ENCODE results near the gene OR5A2.
A peak's percentile ranks its signal among the peaks of the same experiment; 100 is the strongest.
"Not testable (repeated sequence)": the region's sequence is repeated elsewhere in the genome, so short reads cannot be mapped to it uniquely, and the experiment has no call there.

Gene OR5A2

GRCh38 chr11:59426361-59427067 is at the start of gene OR5A2:
Gene OR5A2 (minus strand): TSS chr11:59426413. CDS start chr11:59422953, 3,460 bp downstream.
- no peak for DNase-seq

GRCh38 chr11:59475176-59475575 is 49.0 kb upstream of the OR5A2 start:
- DNase-seq: no peak

DNA sequence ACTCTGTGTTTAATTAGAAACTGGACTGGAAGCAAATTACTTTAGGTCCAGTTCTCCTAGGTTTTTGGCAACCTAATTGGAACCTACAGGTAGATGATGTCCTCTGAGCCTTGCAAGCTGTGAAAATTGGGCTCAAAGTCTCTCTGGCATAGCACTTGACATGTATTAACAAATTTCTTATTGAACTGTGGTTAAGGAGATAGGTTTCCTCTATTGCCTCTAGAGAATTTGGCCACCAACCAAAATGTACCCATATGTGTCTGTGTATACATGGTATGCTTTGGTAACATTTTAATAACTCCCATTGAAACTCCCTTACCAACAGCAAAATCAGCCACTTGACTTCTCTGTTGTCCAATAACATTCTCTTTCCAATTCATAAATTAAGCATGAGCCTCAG is 46.8 kb upstream of the OR5A2 start, which contains the start of gene OR4D10:
OR4D10 (plus strand) TSS at position 301 of the 400 bp plus-strand sequence. CDS start 4,115 bp downstream, outside the sequence.
- no peak for DNase-seq

GRCh38 chr11:59463190-59463641 is 37.0 kb upstream of the OR5A2 start:
- DNase-seq: no peak

DNA sequence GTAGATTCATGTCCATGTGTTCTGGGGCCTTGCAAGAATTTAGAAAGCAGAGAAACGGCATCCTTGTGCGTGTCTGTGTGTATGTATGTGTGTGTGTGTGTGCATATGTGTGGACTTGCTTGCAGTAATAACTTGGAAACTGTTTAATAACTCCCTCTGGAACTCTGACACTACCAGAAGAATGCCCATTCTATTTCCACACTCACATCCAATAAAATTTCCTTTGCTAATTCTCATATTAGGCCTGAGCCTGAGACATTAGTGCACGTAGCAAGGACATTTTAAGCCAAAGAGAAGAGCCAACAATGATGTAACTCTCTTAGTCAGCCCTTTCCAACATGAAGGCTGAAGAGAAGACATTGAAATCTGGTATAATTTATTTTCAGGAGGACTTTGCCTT is 33.7 kb upstream of the OR5A2 start:
- DNase-seq: no peak

DNA sequence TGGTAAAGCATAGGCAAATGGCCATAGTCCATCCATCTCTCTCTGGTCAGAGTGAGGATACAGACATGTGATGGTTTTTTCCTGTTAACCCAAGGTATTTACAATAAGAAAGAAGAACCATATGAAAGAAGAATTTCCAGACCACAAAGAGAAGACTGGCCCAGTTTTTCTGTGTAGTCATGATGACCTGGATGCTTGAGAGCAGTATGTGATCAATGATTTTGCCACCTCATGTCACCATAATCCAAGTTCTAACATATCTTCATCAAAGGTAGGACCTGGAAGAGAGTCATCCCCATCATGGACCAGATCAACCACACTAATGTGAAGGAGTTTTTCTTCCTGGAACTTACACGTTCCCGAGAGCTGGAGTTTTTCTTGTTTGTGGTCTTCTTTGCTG is 30.4 kb upstream of the OR5A2 start, which contains the start of gene OR4D6:
OR4D6 (plus strand) TSS at position 301 of the 400 bp plus-strand sequence; CDS start at position 301, 0 bp downstream.
- no peak for DNase-seq

GRCh38 chr11:59448484-59448883 is 22.3 kb upstream of the OR5A2 start:
- DNase-seq: no peak

GRCh38 chr11:59445624-59446023 is 19.4 kb upstream of the OR5A2 start:
- DNase-seq: not testable (repeated sequence)

GRCh38 chr11:59437770-59438169 is 11.6 kb upstream of the OR5A2 start:
- no peak for DNase-seq

GRCh38 chr11:59436169-59436568 is 10.0 kb upstream of the OR5A2 start, which contains the start of gene OR5A1:
Gene OR5A1 (plus strand): TSS chr11:59436469. CDS start chr11:59443169, 6,700 bp downstream.
- no peak for DNase-seq

- DNase-seq: peak; percentile 71
These were observed 3.8 kb upstream of the OR5A2 start for GRCh38 chr11:59429924-59430516.

DNA sequence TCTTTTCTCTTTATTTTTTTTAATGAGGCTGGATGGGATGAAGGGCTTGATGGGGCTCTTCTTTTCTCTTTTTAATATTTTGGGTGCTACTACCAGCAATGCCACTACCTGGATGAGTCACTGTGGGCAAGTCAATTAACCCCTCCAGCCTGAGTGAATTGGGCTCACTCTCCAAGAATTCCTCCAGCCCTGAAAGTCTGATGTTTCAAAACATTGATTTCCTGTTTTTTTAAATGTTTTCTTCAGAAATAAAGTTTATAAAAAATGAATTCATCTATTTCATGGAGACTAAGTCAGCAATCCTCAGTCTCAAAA is 812 bp upstream of the OR5A2 start:
- DNase-seq: no peak

DNA sequence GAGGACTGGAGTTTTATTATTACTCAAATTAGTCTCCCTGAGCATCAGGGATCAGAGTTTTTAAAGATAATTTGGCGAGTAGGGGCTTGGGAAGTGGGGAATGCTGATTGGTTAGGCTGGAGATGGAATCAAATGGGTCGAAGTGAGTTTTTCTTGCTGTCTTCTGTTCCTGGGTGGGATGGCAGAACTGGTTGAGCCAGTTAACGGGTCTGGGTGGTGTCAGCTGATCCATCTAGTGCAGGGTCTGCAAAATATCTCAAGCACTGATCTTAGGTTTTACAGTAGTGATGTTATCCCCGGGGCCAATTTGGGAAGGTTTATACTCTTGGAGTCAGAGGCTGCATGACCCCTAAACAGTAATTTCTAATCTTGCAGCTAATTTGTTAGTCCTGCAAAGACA is 1.1 kb downstream of the OR5A2 start:
- DNase-seq: no peak

DNA sequence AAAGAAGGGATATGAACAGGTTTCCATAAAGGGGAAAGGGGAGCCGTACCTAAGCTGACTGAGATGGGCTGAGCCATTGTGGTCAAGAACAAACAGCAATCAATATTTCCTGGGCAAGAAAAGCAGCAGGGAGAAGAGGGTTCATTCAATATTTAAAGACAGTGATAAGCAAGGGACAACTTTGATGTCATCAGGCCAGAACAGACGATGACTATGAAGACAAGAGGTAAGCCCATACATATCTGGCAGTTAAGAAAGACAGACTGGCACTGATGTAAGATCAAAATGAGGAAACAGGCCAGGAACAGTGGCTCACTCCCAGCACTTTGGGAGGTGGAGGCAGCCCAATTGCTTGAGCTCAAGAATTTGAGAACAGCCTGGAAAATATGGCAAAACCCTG is 2.4 kb downstream of the OR5A2 start:
- DNase-seq: no peak

DNA sequence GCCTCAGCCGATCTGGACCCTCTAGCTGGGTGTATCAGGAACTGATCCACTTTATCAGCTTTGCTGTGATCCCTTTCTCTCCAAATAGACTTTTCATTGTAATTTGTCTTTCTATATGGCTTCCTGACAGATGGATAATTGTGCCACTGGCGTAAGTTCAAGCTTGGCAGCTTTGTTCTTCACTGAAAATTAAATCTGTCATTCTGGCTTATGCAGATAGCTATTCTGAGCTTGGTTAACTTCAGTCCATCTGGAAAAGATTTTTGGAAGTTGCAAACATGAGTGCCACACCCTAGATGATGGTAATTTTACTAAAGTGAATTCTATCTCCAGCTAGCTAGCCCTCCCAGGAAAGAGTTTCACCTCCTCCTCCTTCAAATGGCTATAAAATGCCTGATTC is 8.1 kb downstream of the OR5A2 start:
- DNase-seq: no peak

DNA sequence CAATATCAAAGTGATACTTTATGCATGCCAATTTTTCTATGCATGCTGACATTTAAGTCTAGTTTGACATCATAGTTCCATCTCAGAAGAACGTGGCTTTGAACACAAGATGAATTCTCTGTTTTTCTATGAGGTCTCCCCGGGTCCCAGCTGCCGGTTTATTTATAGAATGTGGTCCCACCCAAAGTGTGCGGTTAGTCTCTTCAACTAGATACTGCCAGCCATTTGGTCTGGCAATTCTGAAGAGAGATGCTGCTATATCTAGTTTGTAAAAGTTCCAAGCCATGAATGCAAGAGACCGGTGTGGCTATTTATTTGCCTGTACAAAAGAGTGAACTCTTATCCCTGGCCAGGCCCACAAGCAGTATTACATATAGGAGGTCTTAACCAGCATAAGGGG is 9.2 kb downstream of the OR5A2 start:
- DNase-seq: no peak

GRCh38 chr11:59416613-59417012 is 9.6 kb downstream of the OR5A2 start:
- no peak for DNase-seq

DNA sequence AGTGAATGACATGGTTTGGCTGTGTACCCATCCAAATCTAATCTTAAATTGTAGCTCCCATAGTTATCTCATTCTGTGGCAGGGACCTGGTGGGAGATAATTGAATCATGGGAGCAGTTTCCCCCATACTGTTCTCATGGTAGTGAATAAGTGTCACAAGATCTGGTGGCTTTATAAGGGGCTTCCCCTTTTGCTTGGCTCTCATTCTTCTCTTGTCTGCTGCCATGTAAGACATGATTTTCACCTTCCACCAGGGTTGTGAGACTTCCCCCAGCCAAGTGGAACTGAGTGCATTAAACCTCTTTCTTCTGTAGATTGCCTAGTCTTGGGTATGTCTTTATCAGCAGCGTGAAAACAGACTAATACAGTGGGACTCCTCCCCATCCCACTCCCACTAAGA is 11.1 kb downstream of the OR5A2 start:
- no peak for DNase-seq

DNA sequence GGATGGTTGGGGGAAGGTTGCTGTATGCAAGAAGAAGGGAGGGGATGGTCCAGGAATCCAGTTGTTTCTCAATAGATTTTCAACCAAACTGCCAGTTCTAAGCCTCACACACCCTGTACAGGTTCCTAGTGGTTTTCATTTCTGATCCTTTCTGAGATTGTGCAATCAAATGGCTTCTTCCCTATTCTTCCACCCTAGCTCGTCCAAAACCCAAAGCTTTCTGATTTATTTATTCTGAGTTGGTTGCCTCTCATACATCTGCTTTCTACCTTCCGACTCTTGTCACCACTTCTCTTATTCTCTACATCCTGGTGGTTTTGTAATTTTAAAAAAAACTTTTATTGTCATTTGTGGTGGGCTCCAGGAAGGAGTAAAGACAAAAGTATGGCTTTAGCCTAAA is 12.6 kb downstream of the OR5A2 start:
- DNase-seq: peak; percentile 73

DNA sequence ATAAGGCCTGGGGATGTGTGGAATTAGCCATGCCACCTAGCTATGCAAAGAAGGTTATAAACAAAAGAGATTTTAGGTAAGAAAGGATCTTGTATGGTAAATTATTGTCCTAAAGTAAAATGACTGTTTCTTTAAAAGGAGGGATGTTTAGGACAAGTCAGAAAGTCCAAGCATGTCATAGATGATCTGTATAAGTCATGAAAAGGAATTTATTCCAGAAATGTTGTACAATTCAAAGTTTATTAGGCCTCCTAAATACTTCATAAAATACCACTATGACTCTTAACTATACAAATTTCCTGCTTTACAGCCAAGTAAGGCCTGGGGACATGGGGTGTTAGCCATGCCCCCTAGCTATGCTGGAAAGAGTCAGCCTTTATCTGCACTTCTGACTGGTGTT is 22.7 kb downstream of the OR5A2 start:
- no peak for DNase-seq

DNA sequence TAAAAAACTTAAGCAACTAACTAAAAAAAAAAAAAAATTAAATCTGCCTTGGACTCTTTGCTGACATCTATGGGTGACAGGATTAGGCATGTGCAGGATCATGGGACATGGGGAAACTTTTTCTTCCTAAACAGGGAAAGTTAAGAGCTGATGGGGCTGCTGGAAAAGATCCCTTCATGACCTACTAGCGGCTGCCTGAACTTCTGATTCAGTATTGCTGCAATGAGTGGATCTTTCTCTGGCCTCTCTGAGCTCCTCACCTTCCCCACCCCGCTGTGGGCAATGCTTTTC is 25.0 kb downstream of the OR5A2 start:
- DNase-seq: no peak

DNA sequence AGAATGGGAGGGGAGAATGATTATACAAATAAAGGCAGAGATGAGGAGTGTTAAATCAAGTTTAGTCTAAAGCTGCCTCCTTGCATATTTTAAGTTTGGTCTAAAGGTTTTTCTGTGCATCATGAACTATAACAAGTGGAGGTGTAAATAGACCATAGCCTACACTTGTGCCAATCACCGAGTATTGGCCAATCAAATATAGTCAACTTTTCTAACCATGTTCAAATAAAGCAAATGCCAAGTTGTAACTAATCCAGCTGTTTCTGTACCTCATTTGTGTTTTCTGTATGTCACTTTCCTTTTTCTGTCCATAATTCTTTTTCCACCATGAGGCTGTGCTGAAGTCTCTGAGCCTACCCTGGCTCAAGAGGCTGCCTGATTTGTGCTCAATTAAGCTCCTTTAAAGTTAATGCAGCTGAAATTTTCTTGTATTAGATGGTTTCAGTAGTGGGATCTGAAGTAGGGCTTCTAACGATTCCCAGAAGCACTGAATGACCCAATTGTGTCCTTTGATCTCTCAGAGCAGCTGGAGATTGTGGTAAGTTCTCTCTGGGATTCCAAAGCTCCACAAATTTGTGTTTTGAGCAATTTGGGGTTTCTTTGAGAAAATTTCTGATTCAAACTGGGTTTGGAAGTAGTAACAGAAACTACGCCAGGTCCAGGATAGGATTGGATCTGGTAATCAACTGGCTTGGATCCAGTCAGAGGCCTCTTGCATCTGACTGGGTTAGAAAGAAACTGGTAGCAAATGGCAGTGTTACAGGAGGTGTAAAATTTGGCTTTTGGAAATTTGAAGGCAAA is 25.6 kb downstream of the OR5A2 start:
- no peak for DNase-seq

GRCh38 chr11:59394186-59394585 is 32.0 kb downstream of the OR5A2 start:
- no peak for DNase-seq
